GM21423 (cell line): ENCODE measurements around the gene CCRL2.
"Not testable (repeated sequence)": the region's sequence is repeated elsewhere in the genome, so short reads cannot be mapped to it uniquely, and the experiment has no call there.

ENCODE experiments used
- ATAC-seq: cut with Tn5 transposase; IDR thresholded peaks from one replicate; pipeline ENCODE4 v1.9.1; 2021; ENCODE audit warnings: mild to moderate bottlenecking, moderate library complexity; ENCODE audit not compliant: unreplicated experiment

Gene CCRL2

DNA sequence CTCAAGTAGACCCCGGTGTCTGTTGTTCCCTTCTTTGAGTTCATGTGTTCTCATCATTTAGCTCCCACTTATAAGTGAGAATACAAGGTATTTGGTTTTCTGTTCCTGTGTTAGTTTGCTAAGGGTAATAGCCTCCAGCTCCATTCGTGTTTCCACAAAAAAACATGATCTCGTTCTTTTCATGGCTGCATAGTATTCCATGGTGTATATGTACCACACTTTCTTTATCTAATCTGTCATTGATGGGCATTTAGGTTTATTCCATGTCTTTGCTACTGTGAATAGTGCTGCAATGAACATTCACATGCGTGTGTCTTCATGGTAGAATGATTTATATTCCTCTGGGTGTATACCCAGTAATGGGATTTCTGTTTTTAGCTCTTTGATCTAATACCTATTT, 4.2 kb upstream of the CCRL2 start:
- ATAC-seq: not testable (repeated sequence)

DNA sequence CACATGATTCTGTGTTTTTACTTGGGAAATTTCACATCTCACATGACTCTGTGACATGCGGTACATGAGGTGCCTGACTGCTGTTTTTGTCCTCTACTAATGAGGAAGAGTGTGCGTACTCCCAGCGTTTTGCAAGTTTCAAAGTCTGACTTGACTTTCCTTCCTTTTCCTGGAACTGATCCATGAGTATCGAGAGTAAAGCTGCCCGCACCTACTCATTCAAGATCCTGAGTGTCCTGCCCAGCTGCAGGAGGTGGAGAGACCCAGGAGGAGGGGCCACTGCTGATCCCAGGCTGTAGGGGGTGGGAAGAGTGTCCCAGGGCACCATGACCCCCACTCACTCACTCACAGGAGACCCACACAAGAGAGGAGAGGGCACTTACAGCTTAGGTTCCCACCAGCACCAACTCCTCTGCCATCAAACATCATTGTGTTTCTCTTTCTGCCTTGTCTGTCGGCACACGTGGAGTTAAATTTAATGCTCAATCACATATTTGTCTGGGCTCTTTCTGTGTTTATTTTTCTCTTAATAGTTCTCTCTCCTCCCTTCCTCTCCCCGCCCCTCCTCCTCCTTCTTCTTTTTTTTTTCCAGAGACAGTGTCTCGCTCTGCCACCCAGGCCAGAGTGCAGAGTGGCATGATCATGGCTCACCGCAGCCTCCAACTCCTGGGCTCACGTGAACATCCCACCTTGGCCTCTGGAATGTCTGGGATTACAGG, 1.6 kb upstream of the CCRL2 start:
- no peak for ATAC-seq

- ATAC-seq: no peak
Measured at GRCh38 chr3:46406443-46406787, 644 bp upstream of the CCRL2 start.

DNA sequence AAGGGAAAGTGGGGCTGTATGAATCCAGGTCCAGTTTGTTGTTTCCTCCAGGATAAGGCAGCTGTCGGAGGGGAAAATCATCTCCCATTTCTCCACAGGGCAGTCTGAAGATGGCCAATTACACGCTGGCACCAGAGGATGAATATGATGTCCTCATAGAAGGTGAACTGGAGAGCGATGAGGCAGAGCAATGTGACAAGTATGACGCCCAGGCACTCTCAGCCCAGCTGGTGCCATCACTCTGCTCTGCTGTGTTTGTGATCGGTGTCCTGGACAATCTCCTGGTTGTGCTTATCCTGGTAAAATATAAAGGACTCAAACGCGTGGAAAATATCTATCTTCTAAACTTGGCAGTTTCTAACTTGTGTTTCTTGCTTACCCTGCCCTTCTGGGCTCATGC, 911 bp downstream of the CCRL2 start:
- no peak for ATAC-seq

- ATAC-seq: no peak
Measured at GRCh38 chr3:46408853-46409252, 1.8 kb downstream of the CCRL2 start.

DNA sequence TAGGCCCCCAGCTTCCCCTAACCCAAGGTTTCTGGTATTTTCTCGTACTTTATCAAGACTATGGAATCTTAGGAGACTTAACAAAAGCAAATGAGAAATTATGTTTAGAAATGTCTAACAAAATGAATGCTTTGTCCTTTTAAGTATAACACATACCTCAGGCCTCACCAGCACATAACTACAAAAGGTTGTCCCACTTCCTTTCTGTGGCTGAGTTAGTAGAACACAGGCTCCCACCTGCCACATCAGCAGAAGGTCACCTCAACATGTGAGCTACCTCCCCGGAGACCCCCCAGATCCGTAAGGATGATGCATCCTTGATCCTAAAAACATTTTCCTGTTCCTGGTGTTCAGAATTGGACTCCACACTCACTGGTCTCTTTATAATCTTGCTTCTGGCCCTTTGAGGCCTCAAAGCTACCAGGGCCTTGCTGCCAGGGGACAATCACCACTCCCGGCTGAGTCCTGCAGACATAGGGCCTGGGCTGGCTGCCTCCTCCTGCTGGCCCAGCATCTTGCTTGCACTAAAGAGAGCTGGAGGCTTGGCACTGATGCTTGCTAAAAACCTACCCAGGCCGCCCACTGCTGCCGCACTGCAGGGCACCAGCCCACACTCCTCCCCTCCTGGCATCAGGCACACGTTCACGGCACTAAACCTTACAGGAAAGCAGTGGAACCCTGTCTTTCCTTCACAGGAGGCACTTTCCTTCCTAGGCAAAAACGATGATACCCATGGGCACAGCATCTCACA, 2.9 kb downstream of the CCRL2 start:
- no peak for ATAC-seq

DNA sequence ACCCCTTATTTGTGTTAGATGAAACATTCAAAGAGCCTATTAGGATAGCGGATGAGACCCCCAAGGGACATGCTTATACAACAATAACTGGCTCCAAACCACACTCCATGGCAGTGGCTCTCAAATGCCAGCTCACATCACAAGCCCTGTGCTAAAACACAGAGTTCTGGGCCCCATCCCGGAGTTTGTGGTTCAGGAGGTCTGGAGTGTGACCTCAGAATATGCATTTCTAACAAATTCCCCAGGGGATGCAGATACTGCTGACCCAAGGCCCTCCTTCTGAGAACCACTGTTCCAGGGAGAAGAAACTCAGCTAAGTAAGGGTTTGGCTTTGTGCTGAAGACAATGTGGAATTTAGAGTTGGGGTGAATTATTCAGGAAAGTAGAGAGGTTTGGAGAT, 3.6 kb downstream of the CCRL2 start:
- ATAC-seq: no peak

DNA sequence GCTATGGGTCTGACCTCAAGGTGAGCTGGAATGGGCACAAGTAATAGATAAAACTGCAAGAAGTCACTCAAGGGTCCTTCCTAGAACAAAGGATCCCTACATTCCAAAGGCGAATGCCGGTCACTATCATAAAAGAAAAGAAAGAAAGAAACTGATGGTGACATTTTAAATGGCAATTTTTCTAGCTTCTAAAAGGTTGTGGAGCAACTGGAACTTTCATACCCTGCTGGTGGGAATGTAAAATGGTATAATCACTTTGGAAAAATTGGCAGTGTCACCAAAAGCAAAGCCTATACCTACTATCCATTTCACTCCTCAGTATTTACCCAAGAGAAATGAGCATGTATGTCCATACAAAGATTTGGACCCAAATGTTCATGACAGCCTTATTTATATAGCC, 4.2 kb downstream of the CCRL2 start:
- ATAC-seq: no peak

- no peak for ATAC-seq
Measured at GRCh38 chr3:46412786-46413298, 5.8 kb downstream of the CCRL2 start.

- no peak for ATAC-seq
Measured at GRCh38 chr3:46413951-46414350, 6.9 kb downstream of the CCRL2 start.

- no peak for ATAC-seq
Measured at GRCh38 chr3:46414739-46415138, 7.7 kb downstream of the CCRL2 start.

DNA sequence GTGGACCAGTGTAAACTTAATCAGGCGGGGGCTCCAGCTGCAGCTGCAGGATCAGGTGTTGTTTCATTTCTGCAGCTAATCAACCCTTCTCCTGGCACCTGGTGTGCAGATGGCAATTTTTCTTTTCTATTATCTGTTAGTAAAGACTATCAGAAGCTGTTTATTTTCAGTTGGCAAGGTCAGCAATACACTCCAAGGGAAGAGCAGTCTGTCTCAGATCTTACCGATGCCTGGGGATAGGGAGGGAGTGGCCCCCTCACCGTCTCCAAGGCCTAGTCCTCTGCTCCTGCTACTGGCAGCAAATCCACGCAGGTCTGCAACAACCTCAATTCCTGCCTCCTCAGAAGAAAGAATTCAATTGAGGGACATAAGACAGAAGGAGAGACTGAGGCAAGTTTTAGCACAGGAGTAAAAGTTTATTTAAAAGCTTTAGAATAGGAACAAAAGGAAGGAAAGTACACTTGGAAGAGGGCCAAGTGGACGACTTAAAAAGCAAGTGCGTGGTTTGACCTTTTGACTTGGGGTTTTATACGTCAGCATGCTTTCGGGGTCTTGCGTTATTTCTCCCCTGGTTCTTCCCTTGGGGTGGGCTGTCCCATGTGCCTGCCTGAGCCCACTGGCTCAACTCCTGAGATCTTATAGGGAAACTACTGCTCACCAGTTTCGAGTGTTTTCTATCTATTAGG, 9.2 kb downstream of the CCRL2 start:
- ATAC-seq: no peak

DNA sequence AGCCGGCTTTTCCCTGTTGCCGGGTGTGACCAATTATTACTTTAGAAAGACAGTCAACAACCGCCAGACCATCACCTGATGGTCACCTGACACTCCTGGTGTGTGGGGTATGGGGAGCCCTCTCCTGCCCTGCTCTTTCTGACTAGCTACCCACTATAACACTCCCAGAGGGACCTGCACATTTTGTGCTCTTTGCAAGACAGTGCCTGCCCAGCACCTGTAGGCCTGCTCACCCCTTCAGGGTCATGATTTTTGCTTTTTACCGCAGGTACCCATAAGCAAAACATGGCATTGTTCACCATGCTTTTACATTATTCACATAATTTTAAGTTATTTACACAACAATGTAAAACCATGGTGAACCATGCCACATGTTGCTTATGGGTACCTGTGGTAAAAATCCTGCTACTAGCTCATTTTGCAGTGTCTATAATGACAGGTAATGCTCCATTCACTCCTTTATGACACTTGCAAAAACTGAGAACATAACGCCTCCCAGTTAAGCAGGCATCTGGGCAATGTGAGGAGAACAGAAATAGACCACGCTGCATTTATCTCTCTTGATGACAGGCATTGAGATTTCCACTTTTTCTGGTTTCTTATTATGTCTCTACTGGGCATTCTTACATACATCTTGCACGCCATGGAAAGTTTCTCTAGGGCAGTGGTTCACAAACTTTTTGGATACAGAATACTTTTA, 9.9 kb downstream of the CCRL2 start:
- ATAC-seq: no peak

- no peak for ATAC-seq
Measured at GRCh38 chr3:46417841-46418611, 11.0 kb downstream of the CCRL2 start.

DNA sequence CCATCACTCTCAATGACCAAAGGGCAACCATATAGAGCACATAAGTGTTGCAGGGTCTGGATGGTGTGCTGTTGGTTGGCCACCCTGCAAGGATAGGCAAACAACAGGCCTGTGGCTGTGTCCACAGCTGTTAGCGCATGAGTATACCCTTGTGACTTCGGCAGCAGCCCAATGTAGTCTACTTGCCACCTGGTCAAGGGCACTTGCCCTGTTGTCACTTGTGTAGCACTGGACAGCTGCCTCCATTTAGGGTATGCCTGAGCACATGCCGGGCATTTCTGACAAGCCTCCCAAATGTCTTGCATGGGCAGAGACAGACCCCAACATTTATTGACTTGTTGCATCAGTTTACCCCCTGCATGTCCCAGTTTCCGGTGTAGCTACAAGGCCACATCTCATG, 12.8 kb downstream of the CCRL2 start:
- no peak for ATAC-seq

DNA sequence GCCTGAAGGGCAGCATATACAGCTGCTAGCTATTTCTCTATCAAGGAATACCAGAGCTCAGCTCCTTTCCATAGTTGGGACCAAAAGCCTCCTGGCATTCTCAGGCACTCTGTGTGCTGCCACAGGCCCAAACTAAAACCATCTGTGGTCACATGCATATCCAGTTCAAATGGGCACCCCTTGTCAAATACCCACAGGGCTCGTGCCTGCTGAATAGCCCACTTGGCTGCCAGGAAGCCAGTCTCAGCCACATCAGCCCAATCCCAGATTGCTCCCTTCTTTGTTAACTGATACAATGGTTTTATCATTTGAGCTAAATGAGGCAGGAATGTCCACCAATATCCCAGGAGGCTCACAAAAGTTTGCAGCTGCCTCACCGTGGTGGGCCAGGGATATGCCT, 13.9 kb downstream of the CCRL2 start:
- ATAC-seq: no peak

DNA sequence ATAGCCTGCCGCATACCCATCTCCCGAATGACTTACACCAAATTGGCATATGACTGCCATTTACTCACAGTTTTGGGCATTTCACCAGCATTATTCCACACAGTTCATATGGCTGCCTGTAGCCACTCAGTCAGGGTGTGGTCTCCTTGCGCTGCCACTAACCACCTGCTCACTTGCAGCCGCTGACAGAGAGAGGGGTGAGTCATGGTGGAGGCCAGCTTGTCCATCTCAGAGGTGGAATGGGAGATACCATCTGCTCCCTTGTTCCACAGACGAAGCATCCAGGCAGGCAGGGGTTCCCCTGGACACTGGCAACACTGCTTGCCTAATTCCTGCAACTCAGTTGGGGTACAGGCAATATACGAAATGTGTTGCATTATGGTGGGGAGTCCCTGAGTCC, 15.6 kb downstream of the CCRL2 start:
- no peak for ATAC-seq

DNA sequence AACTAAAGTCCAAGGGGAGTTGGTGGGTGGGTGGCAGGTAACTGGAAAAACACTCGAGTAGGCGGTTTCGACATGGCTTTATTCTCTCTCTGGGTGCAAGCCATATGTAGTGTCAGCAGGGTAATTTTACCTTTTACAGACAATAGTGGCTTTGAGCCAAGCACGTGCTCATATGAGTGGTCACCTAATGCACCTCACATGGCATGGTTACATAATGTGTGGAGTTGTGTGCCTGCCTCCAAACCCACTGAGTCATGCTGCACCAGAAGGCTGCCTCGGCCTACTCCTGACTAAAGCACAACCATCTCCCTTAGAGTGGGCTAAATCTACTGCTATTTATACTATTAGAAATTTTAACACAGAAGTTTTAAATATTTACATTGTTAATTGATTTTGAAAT, 16.5 kb downstream of the CCRL2 start:
- no peak for ATAC-seq

DNA sequence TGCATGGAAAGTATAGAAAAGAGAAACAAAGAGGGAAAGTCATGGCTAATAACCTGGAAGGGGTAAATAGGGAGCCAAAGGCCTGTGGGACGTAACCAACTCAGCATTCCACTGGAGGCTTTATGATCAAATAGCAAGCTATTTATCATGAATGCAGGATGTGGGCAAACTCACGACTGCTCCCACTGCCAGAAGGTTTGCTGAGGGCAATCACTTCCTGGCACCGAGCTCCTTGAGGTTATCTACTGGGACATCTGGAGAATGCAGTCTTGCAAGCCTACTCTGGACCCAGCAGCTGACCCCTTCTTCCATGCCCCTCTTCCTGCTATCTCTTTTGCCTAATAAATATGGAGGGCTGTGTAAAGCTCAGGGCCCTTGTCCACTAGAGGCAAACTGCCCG, 19.4 kb downstream of the CCRL2 start:
- not testable (repeated sequence) for ATAC-seq

DNA sequence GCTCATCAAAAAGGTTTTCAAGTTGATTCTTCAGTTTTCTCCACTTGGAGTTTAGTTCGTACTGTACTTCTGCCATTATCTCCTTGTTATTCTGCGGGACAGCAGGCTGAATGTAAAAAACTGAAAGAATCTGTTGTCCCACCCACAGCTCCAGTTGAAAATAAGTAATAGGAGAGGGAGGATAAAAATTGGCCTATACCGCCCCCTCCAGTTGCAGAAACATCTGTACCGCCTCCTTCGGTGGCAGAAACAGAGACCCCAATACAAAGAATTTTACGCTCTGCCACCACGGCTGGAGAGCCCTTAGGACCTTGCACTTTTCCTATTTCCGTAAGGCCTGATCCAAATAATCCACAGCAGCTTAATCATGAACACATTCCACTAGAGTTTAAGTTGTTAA, 20.3 kb downstream of the CCRL2 start:
- ATAC-seq: not testable (repeated sequence)
